Measurements from ENCODE around the gene SIRT3. TPM values are rescaled to one million over a fixed set of nuclear protein-coding genes. Genes with fewer than 3 reads are reported as not detected.
A peak's percentile ranks its signal among the peaks of the same experiment; 100 is the strongest.

The SIRT3 gene
- total and polyA plus RNA-seq, 2 of the 13 experiments (the other 11 are each of a cell fraction or from before 2014, with no cell fraction given) = 15.1 to 18.2 TPM

DNA sequence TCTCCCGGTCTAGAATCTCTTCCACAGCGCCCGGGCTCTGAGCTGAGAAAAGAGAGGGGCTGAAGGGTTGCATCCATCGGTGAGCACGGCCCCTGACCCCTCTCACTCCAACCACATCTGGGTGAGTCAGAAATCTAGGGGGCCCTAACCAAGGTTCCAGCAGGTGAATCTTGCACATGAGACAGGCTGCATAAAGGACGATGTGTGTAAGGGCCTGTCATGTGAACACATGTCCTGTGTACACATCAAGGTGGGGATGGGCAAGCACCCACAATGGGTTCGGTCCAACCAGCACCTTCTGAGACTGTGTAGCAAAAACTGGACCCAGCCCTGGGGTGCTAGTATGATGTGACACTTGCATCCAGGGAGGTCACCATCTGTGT, 30.1 kb downstream of the SIRT3 start (continued):
- TF ChIP-seq, protein P1, sequence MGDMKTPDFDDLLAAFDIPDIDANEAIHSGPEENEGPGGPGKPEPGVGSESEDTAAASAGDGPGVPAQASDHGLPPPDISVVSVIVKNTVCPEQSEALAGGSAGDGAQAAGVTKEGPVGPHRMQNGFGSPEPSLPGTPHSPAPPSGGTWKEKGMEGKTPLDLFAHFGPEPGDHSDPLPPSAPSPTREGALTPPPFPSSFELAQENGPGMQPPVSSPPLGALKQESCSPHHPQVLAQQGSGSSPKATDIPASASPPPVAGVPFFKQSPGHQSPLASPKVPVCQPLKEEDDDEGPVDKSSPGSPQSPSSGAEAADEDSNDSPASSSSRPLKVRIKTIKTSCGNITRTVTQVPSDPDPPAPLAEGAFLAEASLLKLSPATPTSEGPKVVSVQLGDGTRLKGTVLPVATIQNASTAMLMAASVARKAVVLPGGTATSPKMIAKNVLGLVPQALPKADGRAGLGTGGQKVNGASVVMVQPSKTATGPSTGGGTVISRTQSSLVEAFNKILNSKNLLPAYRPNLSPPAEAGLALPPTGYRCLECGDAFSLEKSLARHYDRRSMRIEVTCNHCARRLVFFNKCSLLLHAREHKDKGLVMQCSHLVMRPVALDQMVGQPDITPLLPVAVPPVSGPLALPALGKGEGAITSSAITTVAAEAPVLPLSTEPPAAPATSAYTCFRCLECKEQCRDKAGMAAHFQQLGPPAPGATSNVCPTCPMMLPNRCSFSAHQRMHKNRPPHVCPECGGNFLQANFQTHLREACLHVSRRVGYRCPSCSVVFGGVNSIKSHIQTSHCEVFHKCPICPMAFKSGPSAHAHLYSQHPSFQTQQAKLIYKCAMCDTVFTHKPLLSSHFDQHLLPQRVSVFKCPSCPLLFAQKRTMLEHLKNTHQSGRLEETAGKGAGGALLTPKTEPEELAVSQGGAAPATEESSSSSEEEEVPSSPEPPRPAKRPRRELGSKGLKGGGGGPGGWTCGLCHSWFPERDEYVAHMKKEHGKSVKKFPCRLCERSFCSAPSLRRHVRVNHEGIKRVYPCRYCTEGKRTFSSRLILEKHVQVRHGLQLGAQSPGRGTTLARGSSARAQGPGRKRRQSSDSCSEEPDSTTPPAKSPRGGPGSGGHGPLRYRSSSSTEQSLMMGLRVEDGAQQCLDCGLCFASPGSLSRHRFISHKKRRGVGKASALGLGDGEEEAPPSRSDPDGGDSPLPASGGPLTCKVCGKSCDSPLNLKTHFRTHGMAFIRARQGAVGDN (CRISPR knock-in tag; IDR thresholded peaks at IDR 0.05) = no peak
- TF ChIP-seq FOXA1 (IDR thresholded peaks at IDR 0.05) = no peak
- TF ChIP-seq FOXA1 (CRISPR knock-in tag; IDR thresholded peaks at IDR 0.05) = peak; percentile 13; the same call in 1 of the 2 replicates

DNA sequence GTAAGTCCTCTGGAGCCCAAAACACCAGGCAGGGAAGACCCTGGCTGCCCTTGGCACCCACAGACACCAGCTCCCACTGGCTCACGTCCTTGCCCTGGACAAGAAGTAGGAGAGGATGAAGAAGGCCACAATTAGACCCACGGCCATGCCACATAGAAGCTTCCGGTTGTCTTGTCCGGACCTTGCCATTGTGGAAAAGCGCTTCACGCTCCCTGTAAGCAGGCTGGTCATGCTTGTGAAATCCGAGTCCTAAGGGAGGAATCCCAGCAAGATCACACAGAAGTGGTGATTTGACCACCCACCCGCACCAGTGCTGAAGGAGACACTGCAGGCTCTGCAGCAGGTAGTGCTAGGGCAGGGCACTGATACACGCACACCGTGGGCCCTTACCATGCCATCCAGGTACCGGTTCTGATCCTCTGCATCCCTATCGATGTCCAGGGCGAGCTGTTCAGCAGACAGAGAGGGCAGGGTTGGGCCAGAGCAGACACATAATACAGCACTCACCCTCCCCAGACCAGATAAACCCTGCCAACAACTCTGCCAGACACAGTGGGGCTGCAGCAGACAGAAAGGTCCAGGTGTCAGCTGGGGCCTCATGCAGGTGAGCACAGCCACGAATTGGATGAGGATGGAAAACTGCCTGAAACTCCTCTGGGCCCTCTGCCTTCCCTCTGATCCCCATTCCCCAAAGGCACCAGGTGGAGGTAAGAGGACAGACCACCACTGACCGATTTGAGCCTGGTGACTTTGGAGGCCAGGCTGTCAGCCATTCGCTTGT, 30.7 kb downstream of the SIRT3 start:
- in situ Hi-C loops (cut with HindIII; ENCODE audit: extremely low pct_ligation_motif_present, low pct_unique_long_range_greater_than_20kb) = no loop called here
- ATAC-seq (no peak), DNase-seq (ENCODE audit: low spot score) (no peak), FAIRE-seq (no peak)
- no TSS peak for BruUV-seq (replicated peaks)
- Histone ChIP-seq H3K4me2 (ENCODE audit: low read depth, low read length) (peak overlapping the region; percentile 97), H3K36me3 (replicated peaks in 1 of 2; ENCODE audit: control insufficient read depth in 1 of 2, insufficient read depth in 2 of 2, low read length in 2 of 2) (peaks cover 6 to 32% of the 10 kb centered on the region in 2 experiments; a peak in 4 of 5 replicates), H3K4me1 (ENCODE audit: insufficient read depth, low read length) (peaks cover 37% of the 10 kb centered on the region), H4K20me1 (ENCODE audit: insufficient read depth, low read length) (peaks cover 7% of the 10 kb centered on the region; the same call in 1 of the 2 replicates), H3K9ac (ENCODE audit: insufficient read depth, low read depth, low read length) (peak overlapping the region; percentile 100), H3K27ac (ENCODE audit: extremely low read length, insufficient read depth, low read length) (no peak overlapping the region), H3K27me3 (ENCODE audit: control insufficient read depth in 1 of 2, insufficient read depth in 2 of 2, low read length in 2 of 2) (no peaks in the 10 kb centered on the region; a peak in 1 of 5 replicates), H3K4me3 (replicated peaks in 1 of 3; ENCODE audit: insufficient read depth in 1 of 3, low read depth in 2 of 3, low read length in 3 of 3) (peak overlapping the region in 1 of 3 experiments; percentile 90; a peak in 3 of 6 replicates), H3K9me3 (ENCODE audit: low read length) (no peaks in the 10 kb centered on the region), H2AFZ (ENCODE audit: low read length) (no peak overlapping the region), H3K79me2 (ENCODE audit: insufficient read depth, low read length) (peaks cover 40% of the 10 kb centered on the region)
- CTCF ChIA-PET (ENCODE audit: low intra/inter-chr PET ratio, low total read pairs) = no interaction called here
- POLR2A ChIA-PET = interaction anchor here (2.3 to 2.4 kb wide), 2 partner anchors 11 to 166 kb away, joined by 5 to 41 read pairs; no protein-coding TSS in a partner anchor
- WGBS (ENCODE audit: low lambda C conversion rate) = 90% methylated on average over 6 of the region's 16 CpGs
- TF ChIP-seq, protein P2, sequence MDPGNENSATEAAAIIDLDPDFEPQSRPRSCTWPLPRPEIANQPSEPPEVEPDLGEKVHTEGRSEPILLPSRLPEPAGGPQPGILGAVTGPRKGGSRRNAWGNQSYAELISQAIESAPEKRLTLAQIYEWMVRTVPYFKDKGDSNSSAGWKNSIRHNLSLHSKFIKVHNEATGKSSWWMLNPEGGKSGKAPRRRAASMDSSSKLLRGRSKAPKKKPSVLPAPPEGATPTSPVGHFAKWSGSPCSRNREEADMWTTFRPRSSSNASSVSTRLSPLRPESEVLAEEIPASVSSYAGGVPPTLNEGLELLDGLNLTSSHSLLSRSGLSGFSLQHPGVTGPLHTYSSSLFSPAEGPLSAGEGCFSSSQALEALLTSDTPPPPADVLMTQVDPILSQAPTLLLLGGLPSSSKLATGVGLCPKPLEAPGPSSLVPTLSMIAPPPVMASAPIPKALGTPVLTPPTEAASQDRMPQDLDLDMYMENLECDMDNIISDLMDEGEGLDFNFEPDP (CRISPR knock-in tag; conservative IDR thresholded peaks at IDR 0.05) = 0 out of 2 replicates have a peak, but pooled peaks have one; percentile 53
- TF ChIP-seq POLR2AphosphoS5 (IDR thresholded peaks at IDR 0.05; ENCODE audit: low read depth, low read length) = 0 out of 2 replicates have a peak, but pooled peaks have one; percentile 3
- TF ChIP-seq SMAD3 (CRISPR knock-in tag; IDR thresholded peaks at IDR 0.05) = no peak
- no peak for TF ChIP-seq ZNF44 (CRISPR knock-in tag; IDR thresholded peaks at IDR 0.05)
- TF ChIP-seq ZNF746 (CRISPR knock-in tag; IDR thresholded peaks at IDR 0.05) = no peak
- no peak for TF ChIP-seq ZNF883 (CRISPR knock-in tag; IDR thresholded peaks at IDR 0.05; ENCODE audit: not compliant biosample characterization)
- TF ChIP-seq, protein P3, sequence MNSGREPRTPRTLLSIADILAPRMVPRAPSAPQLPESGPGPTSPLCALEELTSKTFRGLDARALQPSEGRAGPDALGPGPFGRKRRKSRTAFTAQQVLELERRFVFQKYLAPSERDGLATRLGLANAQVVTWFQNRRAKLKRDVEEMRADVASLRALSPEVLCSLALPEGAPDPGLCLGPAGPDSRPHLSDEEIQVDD (CRISPR knock-in tag; IDR thresholded peaks at IDR 0.05; ENCODE audit: borderline replicate concordance) = no peak
- intact Hi-C loops (cut with micrococcal nuclease; ENCODE audit: unreplicated experiment) = loop anchor here (2.0 kb wide), 1 partner anchor 31 kb away; the partner anchor contains the start of genes PSMD13 and SIRT3
